GM19023 (cell line): ENCODE data around the gene TMOD2.
"Not testable (repeated sequence)": the region's sequence is repeated elsewhere in the genome, so short reads cannot be mapped to it uniquely, and the experiment has no call there.

ENCODE experiments used
- ATAC-seq: cut with Tn5 transposase; IDR thresholded peaks from one replicate; pipeline ENCODE4 v1.9.1; 2021; ENCODE audit warnings: mild to moderate bottlenecking, moderate library complexity; ENCODE audit not compliant: unreplicated experiment

TMOD2 gene

DNA sequence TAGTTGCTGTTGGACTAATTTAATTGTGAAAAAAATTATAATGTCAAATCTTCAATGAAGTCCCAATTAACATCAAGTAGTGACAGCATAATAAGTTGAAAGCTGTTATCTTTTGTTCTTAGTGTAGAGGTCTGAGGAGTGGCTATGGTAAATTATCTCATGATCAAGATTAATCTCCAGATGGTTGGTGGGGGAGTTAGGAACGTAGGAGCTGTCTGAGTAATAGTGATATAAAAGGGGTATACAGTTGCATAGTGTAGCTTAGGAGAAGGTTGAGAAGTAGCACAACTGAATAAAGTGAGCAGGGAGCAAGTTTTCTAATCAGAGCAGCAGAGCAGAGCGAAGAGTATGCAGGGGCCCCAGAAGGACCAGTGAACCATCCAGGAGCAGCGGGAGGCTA lies 19.5 kb downstream of the TMOD2 start:
- no peak for ATAC-seq

- ATAC-seq, result no peak
Measured at GRCh38 chr15:51771773-51772172, 20.4 kb downstream of the TMOD2 start.

- ATAC-seq, result no peak
Measured at GRCh38 chr15:51774916-51775315, 23.5 kb downstream of the TMOD2 start.

DNA sequence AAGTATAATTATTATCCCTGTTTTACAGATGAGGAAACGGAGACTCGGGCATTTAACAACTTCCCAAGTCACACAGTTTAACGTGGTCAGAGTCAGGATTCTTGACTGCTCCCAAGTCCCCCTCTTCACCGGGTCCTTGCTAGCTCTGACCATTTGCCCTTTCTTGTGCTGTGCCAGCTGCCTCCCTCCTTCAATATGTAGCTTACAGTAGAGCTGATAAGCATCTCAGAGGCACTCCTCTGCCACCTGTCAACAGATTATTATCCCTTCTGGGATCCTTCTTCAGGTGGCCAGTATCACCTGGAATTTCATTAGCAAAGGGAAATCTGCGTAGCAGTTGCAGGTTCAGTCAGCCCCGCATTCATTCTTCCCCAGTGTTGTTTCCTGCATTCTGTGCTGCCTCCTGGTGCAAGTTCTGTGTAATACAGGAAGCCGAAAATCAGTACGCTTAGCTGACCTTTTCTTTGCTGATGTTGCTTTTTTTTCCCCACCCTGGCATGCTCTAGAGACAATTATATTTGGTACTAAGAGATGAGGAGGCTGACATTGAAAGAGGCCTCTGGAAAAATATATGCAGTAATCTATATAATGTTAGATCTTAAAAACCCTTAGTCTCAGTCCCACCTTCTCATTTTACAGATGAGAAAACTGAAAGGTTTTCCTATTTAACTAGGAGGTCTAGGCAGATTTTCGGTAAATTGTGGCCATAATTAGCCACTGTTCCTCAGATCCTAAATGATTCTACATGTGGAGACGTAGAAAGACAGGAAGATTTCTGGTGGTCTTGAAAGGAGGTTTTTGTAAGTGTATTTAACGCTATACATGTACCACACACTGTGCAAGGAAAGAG lies 24.8 kb downstream of the TMOD2 start:
- no peak for ATAC-seq

DNA sequence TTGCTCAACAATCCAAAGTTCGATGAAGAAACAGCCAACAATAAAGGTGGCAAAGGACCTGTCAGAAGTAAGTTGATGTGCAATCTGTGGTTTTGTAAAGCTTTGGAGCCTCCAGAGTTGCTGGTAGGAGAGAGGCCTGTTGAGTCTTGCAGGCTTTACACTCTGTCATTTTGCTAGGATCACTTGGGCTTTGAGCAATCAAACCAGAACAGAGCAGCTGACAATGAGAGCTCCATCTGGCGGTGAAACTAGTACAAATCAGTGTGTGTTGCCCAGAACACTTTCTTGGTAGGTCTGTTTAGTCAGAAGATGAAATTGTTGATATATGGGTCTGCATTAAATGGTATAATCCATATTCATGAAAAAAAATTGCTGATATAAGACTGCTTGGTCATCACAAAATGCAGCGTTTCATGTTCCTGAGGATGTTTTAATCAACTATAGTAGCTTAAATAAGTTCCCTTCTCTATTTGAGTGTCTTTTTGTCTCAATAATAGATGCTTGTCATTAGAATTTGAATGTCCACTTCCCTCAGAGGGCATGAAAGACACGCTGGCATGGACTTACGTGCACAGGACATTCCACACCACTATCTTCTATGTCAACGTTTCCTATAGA lies 25.7 kb downstream of the TMOD2 start:
- no peak for ATAC-seq

DNA sequence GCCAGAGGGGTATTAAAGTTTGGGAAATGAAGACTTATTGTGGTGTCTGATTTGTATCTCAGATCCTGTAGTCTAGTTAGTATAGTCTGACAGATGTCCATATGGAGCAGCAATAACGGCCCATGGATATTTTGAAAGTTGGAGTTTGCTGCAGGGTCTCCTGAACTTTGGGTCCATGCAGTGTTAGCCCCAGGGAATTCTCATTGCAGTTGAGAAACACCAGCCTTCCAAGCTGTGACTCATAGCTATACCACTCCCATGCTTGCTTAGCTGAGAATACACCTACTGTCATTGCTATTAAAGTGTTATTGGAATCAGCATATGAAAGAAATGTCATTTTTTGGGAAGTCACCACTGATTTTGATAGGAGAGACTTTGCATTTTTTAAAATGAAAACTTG lies 29.2 kb downstream of the TMOD2 start:
- ATAC-seq, result no peak

DNA sequence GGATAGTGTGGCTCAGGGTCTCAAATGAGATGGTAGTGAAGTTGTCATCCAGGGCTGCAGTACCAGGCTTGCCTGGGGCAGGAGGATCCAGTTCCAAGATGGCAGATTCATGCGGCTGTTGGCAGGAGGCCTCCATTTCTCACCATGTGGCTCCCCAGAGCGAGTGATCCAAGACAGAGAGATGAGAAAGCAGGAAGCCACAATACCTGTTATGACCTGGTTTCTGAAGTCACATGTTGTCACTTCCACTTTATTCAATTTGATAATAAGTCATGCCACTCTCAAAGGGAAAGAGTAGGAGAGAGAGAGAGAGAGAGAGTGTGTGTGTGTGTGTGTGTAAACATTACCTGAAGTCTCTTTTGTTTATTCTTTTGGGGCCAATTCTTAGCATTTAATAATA lies 30.1 kb downstream of the TMOD2 start:
- no peak for ATAC-seq

- no peak for ATAC-seq
Measured at GRCh38 chr15:51782357-51782896, 31.0 kb downstream of the TMOD2 start.

- ATAC-seq, result no peak
Measured at GRCh38 chr15:51783967-51784366, 32.6 kb downstream of the TMOD2 start.

DNA sequence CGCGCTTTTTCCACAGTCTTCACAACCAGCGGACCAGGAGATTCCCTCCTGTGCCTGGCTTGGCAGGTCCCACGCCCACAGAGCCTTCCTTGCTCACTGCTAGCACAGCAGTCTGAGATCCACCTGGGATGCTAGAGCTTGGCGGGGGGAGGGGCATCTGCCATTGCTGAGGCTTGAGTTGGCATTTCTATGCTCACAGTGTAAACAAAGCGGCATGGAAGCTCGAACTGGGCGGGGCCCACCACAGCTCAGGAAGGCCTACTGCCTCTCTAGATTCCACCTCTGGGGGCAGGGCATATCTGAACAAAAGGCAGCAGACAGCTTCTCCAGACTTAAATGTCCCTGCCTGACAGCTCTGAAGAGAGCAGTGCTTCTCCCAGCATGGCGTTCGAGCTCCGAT lies 35.7 kb downstream of the TMOD2 start:
- ATAC-seq, result not testable (repeated sequence)

DNA sequence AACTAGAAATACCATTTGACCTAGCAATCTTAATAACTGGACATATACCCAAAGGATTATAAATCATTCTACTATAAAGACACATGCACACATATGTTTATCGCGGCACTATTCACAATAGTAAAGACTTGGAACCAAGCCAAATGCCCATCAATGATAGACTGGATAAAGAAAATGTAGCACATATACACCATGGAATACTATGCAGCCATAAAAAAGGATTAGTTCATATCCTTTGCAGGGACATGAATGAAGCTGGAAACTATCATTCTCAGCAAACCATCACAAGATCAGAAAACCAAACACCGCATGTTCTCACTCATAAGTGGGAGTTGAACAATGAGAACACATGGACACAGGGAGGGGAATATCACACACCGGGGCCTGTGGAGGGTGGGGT lies 41.1 kb downstream of the TMOD2 start:
- not testable (repeated sequence) for ATAC-seq

GRCh38 chr15:51793521-51794305 lies 42.3 kb downstream of the TMOD2 start:
- ATAC-seq, result no peak

GRCh38 chr15:51796847-51797401 lies 45.5 kb downstream of the TMOD2 start:
- no peak for ATAC-seq

DNA sequence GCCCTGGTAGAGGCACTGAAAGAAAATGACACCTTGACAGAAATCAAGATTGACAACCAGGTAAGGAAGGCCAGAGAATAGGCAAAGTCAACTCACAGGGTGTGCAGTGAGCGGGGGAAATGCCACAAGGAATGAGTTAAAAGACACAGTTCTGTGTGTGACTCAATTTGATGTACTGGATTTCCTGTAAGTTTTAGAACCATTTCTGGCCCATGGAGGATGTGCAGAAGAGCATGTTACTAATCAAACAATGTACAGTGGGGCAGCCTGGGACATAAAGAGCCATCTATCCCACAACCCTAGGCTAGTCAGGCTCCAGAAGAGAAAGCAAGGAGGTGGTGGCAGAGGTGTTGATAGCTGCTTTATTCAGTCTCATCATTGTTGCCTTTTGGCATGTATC lies 46.9 kb downstream of the TMOD2 start:
- ATAC-seq, result no peak

- ATAC-seq, result no peak
Measured at GRCh38 chr15:51799282-51800252, 48.2 kb downstream of the TMOD2 start.

DNA sequence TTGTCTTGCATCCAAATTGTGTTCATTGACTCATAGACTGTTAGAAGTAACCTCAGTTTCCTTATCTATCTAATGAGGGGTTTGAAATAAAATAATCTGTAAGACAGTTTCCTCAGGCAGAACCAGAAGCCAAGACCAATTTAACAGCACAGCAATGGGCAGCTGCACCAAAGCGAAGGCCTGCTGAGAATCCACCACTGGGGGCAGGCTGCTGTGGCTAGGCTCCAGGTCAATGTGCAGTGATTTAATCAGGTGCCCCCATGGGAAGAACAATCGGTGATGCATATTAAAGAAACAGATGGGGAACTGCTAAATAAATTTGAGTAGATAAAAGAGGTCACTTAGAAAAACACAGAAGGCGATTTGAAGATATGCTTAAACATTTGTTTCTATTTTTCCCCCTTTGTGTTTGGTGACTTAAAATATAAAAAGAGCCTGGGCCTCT lies 50.0 kb downstream of the TMOD2 start:
- ATAC-seq, result no peak

- ATAC-seq, result no peak
Measured at GRCh38 chr15:51802593-51802992, 51.2 kb downstream of the TMOD2 start.

DNA sequence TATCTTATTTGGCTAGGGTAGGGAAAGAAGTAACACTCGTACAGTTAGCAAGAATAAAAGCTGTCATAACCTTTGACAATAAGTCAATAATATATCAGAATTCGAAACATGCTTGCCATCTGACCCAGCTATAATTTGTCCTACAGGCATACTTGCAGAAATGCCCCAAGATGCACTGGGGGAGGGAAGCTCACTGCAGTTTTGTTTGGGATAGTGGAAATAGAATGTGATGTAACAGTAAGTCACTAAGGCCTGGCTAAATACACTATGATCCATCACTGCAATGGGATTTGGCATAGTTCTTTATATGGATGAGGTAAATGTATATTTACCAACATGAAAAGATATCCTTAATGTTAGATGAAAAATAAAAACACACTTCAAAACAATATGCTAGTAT lies 52.6 kb downstream of the TMOD2 start:
- ATAC-seq, result no peak

- no peak for ATAC-seq
Measured at GRCh38 chr15:51806123-51806522, 54.7 kb downstream of the TMOD2 start.

- ATAC-seq, result no peak
Measured at GRCh38 chr15:51809457-51809856, 58.1 kb downstream of the TMOD2 start.
